Uterus (tissue), 2 donors: ENCODE data around the gene PNRC2.

Experiments
- POLR2A ChIP-seq, 2 donors: fragments of 450-650 bp; IDR thresholded peaks; one replicate each; pipeline ENCODE4 v1.6.1; 2016; ENCODE audit warnings: antibody characterized with exemption in 2 of 2, mild to moderate bottlenecking in 1 of 2, moderate library complexity in 1 of 2
- TF ChIP-seq, protein P1 (sequence below), 4 experiments: fragments of 200-600 bp in 2 of 4; fragments of 450-650 bp in 2 of 4; sonication (generic) in 2 of 4; IDR thresholded peaks; one replicate each; pipeline ENCODE4 v1.5.1; 2016 to 2019; ENCODE audit warnings: antibody characterized with exemption in 4 of 4, mild to moderate bottlenecking in 2 of 4, moderate library complexity in 1 of 4

DNA sequence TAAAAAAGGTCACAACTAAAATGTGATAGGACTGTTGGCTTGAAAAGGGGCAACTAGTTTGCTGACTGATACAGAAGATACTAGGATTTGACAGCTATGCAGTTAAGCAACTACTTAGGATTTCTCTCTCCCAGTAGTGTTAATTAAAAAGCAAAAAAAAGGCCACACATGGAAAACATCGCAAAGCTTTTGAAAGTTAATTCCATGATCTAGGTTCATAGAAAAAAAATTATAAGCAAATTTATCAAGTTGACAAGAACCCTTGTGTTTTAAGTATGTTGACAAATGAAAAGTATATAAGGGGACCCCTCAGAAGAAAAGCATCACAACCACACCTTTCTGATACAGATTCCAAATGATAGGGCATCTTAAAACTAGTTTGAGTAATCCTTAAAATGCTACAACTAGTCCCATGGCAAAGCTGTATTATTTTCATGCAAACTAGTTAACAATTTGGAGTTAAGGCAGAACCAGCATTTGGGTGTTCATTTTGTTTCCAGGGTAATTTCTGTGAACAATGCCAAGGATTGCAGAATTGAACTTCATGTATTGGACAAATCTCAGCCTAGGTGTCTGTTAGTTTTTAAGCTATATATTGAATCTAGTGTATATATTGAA lies 4.1 kb downstream of the PNRC2 start:
- TF ChIP-seq, protein P1, sequence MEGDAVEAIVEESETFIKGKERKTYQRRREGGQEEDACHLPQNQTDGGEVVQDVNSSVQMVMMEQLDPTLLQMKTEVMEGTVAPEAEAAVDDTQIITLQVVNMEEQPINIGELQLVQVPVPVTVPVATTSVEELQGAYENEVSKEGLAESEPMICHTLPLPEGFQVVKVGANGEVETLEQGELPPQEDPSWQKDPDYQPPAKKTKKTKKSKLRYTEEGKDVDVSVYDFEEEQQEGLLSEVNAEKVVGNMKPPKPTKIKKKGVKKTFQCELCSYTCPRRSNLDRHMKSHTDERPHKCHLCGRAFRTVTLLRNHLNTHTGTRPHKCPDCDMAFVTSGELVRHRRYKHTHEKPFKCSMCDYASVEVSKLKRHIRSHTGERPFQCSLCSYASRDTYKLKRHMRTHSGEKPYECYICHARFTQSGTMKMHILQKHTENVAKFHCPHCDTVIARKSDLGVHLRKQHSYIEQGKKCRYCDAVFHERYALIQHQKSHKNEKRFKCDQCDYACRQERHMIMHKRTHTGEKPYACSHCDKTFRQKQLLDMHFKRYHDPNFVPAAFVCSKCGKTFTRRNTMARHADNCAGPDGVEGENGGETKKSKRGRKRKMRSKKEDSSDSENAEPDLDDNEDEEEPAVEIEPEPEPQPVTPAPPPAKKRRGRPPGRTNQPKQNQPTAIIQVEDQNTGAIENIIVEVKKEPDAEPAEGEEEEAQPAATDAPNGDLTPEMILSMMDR (IDR thresholded peaks at IDR 0.05): no peak
- no peak for TF ChIP-seq POLR2A (IDR thresholded peaks at IDR 0.05)
